GM21529 (cell line): ENCODE data around the gene KIF23.
A peak's percentile ranks its signal among the peaks of the same experiment; 100 is the strongest.
"Not testable (repeated sequence)": the region's sequence is repeated elsewhere in the genome, so short reads cannot be mapped to it uniquely, and the experiment has no call there.

Experiments used
- ATAC-seq: cut with Tn5 transposase; IDR thresholded peaks from one replicate; pipeline ENCODE4 v1.9.1; 2021; ENCODE audit not compliant: unreplicated experiment

Gene KIF23

DNA sequence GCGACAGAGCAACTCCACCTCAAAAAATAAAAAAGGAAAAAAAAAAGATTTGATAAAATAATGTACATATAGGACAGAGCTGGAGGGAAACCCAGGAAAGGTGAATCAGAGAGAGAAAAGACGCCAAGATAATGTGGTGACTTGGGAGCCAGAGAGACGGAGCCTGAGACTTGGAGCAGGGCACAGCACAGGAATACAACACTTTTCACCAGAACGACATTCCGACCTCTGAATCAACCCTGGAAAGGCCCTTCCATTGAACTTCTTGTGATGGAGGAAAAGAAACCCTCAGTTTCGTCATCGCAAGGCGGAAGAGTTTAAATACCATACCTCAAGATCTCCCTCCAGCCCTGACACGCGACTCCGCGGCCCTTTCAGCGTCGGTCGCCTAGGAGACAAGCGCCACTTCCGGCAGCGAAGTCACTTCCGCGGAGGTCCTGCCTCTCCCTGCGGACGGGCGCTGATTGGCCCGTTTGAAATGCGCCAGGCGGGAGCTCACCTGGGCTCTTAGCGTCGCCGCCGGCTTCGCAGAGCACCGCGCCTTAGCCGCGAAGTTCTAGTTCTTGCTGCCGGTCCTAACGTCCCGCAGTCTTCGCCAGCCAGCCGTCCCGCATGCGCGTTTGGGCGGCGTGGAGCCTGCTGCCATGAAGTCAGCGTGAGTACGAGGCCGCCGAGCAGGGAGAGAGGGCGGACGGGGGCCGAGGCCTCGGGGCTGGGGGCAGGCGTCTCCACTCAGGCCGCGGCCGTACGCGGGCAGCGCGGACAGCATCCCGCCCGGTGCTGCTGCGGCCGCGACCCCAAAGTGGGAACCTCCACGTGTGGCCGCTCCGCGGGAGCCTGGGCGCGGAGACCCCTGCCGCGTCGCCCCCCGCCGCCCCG lies at the start of gene KIF23:
KIF23 (plus strand) TSS at position 528 of the 879 bp plus-strand sequence; CDS start at position 645, 117 bp downstream.
- ATAC-seq, result peak; percentile 92

DNA sequence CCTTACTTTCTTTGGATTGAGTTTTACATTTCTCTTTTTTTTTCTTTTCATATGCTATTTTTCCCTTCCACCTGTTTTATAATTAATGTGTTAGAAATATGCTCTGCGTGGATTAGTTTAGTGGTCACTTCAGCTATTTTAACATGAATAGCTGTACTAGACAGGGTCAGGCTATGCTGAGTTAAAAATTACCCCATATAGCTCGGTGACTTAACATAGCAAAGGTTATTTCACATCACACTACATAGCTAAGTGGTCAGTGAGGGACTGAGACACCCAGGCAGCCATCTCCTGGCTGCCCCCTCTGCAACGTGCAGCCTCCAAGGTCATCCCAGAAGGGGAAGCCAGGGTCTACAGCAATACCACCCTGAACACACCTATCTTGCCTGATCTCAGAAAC lies 46.9 kb upstream of the KIF23 start:
- no peak for ATAC-seq

DNA sequence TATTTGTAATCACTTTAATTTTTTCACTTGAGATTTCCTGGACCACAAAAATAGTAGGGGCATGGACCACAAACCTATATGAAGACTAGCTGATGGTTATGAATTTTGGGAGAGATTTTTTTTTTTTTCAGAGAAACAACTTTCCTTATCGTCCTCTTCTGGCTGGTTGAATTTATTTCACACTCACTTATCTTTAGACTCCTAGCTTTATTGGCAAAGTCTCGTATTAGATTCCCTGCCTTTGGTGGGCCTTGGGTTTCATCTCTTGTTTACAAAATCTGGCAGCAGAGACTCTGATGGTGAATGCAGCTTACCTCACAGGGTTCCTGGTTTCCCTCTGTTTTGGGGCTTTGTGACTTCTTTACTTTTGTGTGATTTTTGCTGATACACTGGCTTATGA lies 44.5 kb upstream of the KIF23 start:
- ATAC-seq, result no peak

DNA sequence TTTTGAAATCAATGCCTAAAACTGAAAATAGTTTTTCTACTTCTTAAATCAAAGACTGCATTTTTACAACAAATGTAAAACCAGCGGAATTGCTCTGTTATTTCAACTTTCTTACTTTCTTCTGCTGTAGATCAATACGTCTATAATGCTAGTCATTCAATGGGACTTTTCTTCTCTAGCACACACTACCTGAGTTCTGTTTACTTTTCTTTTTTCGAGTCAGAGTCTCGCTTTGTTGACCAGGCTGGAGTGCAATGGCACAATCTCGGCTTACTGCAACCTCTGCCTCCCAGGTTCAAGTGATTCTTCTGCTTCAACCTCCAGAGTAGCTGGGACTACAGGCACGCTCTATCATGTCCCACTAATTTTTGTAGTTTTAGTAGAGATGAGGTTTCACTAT lies 40.7 kb upstream of the KIF23 start:
- ATAC-seq, result no peak

DNA sequence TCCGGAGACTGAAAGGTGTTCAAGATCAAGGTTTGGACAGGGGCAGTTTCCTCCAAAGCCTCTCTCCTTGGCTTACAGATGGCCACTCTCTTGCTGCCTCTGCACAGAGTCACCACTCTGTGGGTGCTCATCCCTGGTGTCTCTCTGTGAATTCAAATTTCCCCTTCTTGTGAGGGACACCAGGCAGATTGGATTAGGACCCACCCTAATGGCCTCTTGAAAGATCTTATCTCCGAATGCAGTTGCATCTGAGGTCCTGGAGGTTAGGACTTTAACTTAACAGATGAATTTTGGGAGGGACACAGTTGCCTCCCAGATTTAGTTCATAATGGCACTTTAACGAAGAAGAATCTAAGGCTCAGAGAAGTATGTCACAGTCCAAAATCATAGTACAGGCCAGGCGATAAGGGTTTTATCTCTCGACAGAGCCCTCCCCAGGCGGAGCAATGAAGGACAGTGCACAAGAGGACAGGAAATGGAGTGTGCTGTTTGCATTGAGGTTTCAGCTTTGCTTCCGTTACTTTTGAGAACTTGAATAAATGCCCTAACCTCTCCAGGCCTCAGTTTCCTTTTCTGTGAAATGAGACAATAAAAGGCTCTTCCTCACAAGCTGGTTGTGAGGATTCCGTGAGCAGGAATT lies 38.9 kb upstream of the KIF23 start:
- no peak for ATAC-seq

DNA sequence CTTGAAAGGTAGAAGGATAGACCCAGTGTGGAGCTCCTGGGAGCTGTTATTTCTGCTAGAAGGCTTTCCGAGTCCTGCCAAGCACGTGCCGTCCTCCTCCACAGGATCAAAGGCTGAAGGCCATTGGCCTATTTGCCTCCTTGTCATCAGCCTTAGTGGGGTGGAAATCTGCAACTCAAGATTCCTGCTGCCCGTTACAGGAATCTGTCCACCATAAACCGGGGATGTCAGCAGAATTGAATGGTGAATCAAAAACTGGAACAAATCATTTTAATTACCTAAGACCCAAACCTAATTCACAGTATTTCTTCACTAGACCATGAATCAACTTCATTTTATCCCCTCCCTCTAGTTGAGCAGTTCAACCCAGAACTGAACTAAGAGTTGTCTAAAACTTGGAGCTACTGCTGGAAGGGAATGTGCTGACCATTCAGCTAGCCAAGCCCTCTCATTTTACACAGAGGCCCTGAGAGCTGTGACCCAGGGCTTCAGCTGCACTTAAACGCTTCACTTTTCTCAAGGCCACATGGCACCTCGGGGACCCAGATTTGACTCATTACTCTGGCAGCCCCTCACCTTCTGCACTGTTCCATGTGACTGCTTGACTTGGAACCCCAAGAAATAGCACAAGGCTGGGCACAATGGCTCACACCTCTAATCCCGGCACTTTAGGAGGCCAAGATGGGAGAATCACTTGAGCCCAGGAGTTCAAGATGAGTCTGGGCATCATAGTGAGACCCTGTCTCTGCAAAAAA lies 36.8 kb upstream of the KIF23 start:
- ATAC-seq, result no peak

DNA sequence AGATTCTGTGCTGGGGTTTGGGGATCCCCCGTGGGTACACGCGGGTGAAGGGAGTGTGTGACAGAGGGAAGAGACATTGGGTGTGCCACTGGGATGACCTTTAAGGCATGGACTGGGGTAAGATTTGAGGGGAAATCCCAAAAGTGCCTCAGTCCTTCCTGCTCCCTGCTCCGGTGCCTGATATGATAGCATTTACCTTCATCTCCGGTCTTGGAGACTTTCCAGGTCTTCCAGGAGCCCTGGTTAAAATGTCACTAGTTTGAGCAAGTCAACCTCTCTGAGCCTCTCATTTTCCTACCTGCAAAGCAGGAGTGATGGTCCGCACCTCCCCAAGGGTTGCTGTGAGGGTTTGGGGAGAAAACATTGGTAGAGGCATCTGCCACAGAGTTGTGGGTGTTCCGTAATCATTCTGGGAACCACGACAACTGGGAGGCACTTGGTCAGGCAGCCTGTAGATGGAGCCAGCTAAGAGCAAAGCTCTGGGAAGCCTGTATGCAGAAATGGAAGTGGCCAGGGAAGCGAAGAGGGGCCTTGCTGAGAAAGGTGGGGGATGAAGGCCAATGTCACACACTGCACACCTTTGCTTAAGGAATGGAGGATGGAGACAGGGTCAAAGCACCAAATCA lies 33.9 kb upstream of the KIF23 start:
- ATAC-seq, result no peak

DNA sequence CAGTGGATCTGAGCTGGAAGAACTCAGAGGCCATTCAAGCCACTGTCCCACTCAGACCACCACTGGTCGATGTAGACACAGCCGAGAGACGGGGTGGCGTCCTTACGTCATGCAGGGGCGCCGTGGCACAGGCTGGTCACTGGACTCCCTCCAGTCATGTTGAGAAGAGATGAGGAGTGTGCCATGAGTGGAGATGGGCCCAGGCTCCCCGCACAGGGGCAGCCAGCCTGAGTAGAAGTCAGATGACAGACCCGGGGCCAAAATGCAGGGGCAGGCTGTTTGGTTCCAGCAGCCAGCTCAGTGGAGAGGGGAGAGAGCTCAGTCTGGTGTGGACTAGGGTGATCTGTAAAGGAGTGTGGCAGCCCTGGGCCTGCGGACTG lies 33.4 kb upstream of the KIF23 start:
- no peak for ATAC-seq

DNA sequence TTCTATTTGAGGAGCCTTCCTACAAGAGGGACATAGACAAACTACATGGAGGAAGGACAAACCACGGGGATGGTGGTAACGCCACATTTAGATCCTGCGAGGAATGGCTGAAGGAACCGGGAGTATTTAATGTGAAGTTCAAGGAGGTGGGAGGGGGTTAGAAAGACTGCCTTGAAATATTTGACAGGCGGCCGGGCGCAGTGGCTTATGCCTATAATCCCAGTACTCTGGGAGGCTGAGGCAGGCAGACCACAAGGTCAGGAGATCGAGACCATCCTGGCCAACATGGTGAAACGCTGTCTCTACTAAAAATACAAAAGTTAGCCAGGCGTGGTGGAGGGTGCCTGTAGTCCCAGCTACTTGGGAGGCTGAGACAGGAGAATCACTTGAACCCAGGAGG lies 32.0 kb upstream of the KIF23 start:
- not testable (repeated sequence) for ATAC-seq

DNA sequence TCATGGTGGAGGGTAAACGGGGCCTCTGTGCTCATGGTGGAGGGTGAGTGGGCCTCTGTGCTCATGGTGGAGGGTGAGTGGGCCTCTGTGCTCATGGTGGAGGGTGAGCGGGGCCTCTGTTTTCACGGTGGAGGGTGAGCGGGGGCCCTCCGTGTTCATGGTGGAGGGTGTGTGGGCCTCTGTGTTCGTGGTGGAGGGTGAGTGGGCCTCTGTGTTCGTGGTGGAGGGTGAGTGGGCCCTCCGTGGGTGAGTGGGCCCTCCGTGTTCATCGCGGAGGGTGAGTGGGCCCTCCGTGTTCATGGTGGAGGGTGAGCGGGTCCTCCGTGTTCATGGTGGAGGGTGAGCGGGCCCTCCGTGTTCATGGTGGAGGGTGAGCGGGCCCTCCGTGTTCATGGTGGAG lies 30.1 kb upstream of the KIF23 start:
- ATAC-seq, result not testable (repeated sequence)

DNA sequence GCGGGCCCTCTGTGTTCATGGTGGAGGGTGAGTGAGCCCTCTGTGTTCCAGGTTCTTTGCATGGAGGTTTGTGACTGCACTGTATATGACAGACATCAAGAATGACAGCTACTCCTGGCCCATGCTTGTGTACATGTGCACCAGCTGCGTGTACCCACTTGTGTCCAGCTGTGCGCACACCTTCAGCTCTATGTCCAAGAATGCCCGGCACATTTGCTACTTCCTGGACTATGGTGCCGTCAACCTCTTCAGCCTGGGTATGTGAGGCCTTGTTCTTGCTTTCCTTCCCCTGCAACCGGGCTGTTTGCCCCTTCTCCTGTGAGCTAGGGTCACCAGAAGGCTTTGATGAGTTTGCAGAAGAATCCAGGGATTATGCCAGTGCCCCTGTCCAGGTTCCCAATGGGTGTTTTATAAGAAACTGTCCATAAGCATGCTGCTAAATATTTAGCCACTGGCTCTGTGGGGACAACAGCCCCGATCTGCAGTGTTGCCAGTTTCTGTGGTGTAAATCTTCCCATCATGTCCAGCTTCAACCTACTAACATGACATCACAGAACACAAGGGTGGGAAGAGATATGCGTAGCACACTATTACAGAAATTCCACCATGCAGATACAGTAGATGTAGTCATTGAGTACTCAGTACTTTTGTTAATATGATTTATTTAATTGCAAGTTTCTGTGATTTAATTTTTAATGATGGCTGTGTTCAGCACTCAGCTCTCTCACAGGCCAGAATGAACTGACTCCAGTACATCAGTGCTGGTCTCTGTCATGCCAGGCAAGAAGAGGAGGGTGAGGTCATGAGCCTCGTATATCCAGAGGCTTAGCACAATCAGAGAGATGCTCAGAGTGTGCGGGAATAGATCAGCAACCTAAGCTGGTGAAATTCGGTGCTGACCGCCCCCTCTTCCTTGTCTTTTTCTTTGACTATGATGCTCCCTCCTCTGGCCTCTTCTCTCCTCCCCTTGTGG lies 29.2 kb upstream of the KIF23 start:
- no peak for ATAC-seq

DNA sequence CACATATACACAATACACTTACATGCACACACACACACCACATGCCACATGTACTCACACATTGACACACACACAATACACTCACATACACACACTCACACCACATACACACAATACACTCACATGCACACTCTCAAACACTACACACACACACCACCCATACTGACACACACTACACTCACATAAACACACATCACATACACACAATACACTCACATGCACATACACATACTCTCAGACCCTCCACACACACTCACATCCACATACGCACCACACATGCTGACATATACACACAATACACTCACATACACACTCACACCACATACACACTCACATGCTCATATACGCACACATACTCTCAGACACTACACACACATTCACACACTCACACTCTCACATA lies 28.3 kb upstream of the KIF23 start:
- ATAC-seq, result no peak

DNA sequence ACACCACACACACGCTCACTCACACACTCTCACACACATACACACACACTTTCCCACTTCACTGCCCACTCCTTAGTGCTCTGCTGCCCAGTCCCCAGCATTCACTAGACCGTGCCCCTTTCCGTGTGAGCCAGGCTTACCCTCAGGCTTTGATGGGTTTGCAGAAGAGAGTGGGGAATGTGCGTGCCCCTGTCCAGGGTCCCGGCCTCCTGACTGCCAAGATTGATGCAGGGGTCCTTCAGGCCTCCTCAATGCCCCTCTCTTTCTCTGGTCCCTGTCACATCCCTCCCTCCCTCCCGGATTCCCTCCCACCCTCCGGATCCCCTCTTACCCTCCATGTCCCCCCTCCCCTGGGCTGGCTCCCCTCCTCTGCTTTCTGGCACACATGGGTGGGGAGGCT lies 27.9 kb upstream of the KIF23 start:
- no peak for ATAC-seq

DNA sequence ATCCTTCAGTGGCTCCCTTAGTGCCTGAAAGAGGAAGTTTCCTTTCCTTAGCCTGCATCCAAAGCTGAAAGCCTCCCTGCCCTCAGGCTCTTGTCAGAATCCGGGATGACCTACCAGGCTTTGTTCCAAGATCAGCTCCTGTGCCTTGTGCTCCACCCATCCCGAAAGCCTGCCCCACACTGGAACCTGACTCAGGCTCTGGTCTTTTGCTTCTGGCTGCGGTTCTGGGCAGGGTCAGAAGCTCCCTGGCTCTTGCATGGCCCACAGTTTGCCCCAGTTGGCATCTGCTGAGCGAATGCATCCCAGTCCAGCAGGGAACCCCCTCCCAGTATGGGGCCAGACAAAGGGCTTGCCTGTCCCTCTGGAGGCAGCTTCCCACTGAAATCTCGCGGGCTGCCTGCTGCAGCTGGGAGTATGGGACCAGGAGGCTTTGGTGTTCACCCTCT lies 25.9 kb upstream of the KIF23 start:
- no peak for ATAC-seq

DNA sequence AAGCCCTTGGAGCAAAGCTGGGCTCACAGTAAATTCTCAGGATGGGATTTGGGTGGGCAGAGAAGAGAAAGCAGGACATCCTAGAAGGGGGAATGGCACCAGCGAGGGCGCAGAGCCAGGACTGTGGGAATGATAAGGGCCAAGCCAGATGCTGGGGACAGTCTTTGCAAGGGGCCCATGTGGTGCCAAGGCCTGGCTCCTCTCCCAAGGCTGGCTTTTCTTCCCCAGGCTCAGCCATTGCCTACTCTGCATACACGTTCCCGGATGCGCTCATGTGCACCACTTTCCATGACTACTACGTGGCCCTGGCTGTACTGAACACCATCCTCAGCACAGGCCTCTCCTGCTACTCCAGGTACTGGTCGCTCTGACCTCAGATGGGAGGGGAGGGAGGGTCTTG lies 24.7 kb upstream of the KIF23 start:
- ATAC-seq, result no peak

DNA sequence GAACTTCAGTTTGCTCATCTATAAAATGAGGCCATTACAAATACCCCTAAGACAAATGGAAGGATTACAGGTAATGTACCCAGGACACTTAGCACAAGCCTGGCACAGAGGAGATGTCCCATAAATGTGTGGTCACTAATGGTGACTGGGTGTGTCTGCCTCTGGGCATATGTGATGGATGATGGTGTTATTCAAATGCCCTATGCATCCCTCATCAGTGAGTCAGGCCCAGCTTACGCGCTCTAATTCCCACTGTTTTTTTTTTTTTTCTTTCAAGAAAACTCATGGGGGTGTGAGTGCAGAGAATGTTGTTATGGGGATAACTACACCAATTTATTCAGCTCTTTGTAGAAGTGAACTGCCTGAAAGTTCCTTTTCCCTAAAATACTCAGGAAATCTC lies 23.6 kb upstream of the KIF23 start:
- ATAC-seq, result no peak

DNA sequence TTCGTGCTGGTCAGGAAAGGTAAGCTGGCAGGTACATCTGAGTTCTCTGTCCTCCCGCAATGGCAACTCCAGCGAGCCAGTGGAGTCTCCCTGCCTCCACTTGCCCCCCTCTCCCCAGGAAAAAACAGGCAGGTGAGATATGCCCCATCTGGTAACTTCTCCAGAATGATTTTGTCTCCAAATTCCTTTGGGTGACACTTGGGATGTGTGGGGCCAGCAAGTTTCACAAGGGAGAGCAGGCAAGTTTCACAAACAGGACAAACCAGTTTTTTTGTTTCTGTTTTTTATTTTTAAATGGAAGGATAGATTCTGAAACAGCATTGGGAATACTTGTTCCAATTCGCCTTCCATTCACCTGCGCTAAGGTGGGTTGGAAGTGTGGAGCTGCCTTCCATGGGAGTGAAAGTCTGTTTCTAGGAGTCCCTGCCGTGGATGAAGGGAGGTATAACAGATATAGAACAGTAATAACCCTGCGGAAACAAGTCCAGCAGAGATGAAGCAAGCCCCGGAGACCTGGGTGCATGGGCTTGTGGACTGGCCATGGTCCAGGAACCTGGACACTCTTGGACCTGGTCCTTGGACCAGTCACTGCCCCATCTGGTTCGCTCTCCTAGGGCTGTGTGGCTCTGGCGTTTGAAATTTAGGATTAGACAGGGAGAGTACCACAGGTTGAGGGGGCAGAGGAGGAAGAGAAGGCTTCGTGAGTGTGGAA lies 22.9 kb upstream of the KIF23 start:
- ATAC-seq, result no peak

DNA sequence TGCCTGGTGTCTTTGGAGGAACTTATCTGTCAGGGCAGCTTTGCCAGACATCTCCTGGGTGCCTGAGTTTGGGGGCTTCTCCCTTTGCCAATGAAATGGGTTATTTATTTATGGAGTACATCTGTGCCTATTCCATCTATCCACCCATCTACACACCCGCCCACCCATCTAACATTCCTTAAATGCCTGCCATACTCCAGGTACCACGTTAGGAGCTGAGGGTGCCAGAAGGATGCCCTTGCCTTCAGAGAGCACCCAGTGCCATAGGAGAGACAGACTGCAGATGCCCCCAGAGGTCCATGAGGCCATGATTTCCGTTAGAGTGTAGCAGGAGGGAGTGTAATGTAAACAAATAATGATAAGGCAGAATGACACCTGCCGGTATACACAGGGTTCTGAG lies 21.8 kb upstream of the KIF23 start:
- no peak for ATAC-seq

DNA sequence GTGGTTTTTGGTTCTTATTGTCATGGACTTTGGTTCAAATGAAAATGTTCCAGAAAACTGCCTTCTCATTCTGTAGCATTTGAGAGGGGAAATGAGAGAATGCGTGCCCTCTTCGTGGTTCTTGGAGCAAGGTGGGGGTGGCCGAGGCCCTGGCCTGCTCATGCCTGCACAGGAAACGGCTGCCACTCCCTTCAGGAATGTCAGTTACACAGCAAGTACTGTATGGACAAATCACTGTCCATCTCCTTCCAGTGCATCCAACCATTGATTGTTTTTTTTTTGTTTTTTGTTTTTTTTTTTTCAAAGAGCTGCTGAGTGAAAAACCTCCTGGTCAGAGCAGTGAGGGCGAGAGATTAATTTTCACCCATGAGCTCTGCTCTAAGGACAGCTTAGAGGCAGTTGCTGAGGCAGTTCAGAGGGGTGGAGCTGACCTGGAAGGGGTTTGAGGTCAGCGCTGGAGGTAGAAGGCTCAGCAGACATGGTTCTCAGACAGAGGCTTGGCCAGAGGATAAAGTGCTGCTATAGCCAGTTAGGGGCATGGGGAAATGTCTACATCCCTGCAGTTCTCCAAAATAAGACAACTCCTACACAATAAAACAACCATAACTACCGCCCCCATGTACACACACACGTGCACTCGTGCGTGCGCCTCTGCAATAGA lies 20.2 kb upstream of the KIF23 start:
- ATAC-seq, result no peak
